Activated CD4-positive, alpha-beta T cell treated with anti-CD3 and anti-CD28 coated beads for 36 hours (primary cell): Measurements from ENCODE around the gene ZMIZ1. TPM values are rescaled to one million over a fixed set of nuclear protein-coding genes. Genes with fewer than 3 reads are reported as not detected.
A peak's percentile ranks its signal among the peaks of the same experiment; 100 is the strongest.

Experiments used
- ATAC-seq: fragments of 200-7000 bp; cut with Tn5 transposase; one replicate; pipeline ENCODE4 v1.10.0; 2021; ENCODE audit warnings: mild to moderate bottlenecking, moderate library complexity
- CTCF ChIA-PET: fragments of 350-600 bp; sonication (Branson Sonifier 250); formaldehyde crosslinking; loops from one replicate; lab custom pipeline; 2021; ENCODE audit warnings: antibody characterized with exemption; lab: Charles Lee
- POLR2A ChIA-PET: fragments of 350-600 bp; sonication (Branson Sonifier 250); formaldehyde crosslinking; loops from one replicate; lab custom pipeline; 2021; ENCODE audit warnings: antibody characterized with exemption, inconsistent platforms; lab: Charles Lee
- DNase-seq: peaks from one replicate; pipeline ENCODE4 v3.0.0-alpha.2; 2020
- H3K27ac Mint-ChIP-seq: one replicate; pipeline ENCODE4 v1.8.0; 2021; ENCODE audit warnings: mixed read lengths
- H3K27me3 Mint-ChIP-seq: one replicate; pipeline ENCODE4 v1.8.0; 2021; ENCODE audit warnings: mixed read lengths
- H3K36me3 Mint-ChIP-seq: one replicate; pipeline ENCODE4 v1.8.0; 2021; ENCODE audit warnings: low read depth, mixed read lengths
- H3K4me1 Mint-ChIP-seq: one replicate; pipeline ENCODE4 v1.8.0; 2021; ENCODE audit warnings: mixed read lengths
- H3K4me3 Mint-ChIP-seq: one replicate; pipeline ENCODE4 v1.8.0; 2021; ENCODE audit warnings: mild to moderate bottlenecking, moderate library complexity, mixed read lengths
- H3K9me3 Mint-ChIP-seq: one replicate; pipeline ENCODE4 v1.8.0; 2021; ENCODE audit warnings: low read depth, mixed read lengths
- intact Hi-C, 2 experiments: fragments of 100-400 bp; cut with DNase I in 1 of 2; cut with micrococcal nuclease in 1 of 2; formaldehyde crosslinking; loops; one replicate each; pipeline versions ENCODE4 v1.14.2 to v1.15.1; 2022 to 2024; cut with DNase I, micrococcal nuclease
- total RNA-seq, 2 experiments: library from RNA; stranded (reverse); gene quantifications; one replicate each; pipeline ENCODE4 v1.2.3, GENCODE V29; 2021

The ZMIZ1 gene
- total RNA-seq, 2 experiments from 2014 or later = 33.9 to 34.3 TPM

- intact Hi-C loops = no loop called here
- Mint-ChIP-seq H3K4me3 (no peak overlapping the region), H3K27ac (no peak overlapping the region), H3K27me3 (no peaks in the 10 kb centered on the region), H3K36me3 (no peaks in the 10 kb centered on the region), H3K9me3 (no peaks in the 10 kb centered on the region), H3K4me1 (peaks cover 2% of the 10 kb centered on the region)
- DNase-seq = no peak
- CTCF ChIA-PET = interaction anchor here (0.7 kb wide), 1 partner anchor 9 kb away, joined by 3 read pairs; no protein-coding TSS in a partner anchor
- POLR2A ChIA-PET = no interaction called here
- no peak for ATAC-seq
These were observed 60.7 kb downstream of the ZMIZ1 start for GRCh38 chr10:79129361-79129997.

- no peaks in the 10 kb centered on the region for H3K9me3 Mint-ChIP-seq
- peaks cover 2% of the 10 kb centered on the region for H3K4me1 Mint-ChIP-seq
- intact Hi-C loops = no loop called here
- no peak overlapping the region for H3K27ac Mint-ChIP-seq
- DNase-seq (no peak), ATAC-seq (no peak)
- no peak overlapping the region for H3K4me3 Mint-ChIP-seq
- H3K36me3 Mint-ChIP-seq = no peaks in the 10 kb centered on the region
- POLR2A ChIA-PET = no interaction called here
- H3K27me3 Mint-ChIP-seq = no peaks in the 10 kb centered on the region
- CTCF ChIA-PET = no interaction called here
These were observed 61.5 kb downstream of the ZMIZ1 start for GRCh38 chr10:79130255-79130654.

- H3K27me3 Mint-ChIP-seq = no peaks in the 10 kb centered on the region
- no peak for ATAC-seq
- H3K27ac Mint-ChIP-seq = no peak overlapping the region
- ChIA-PET CTCF (no interaction called here), POLR2A (no interaction called here)
- intact Hi-C loops = no loop called here
- no peak for DNase-seq
- peaks cover 5% of the 10 kb centered on the region for H3K4me1 Mint-ChIP-seq
- no peaks in the 10 kb centered on the region for H3K36me3 Mint-ChIP-seq
- H3K9me3 Mint-ChIP-seq = no peaks in the 10 kb centered on the region
- H3K4me3 Mint-ChIP-seq = no peak overlapping the region
These were observed 62.1 kb downstream of the ZMIZ1 start for GRCh38 chr10:79130846-79131245.

GRCh38 chr10:79131836-79132631 lies 63.3 kb downstream of the ZMIZ1 start:
- H3K4me1 Mint-ChIP-seq = peaks cover 15% of the 10 kb centered on the region
- no peaks in the 10 kb centered on the region for H3K36me3 Mint-ChIP-seq
- intact Hi-C loops = no loop called here
- no peak for DNase-seq
- no peaks in the 10 kb centered on the region for H3K27me3 Mint-ChIP-seq
- ATAC-seq = no peak
- H3K27ac Mint-ChIP-seq = no peak overlapping the region
- no peaks in the 10 kb centered on the region for H3K9me3 Mint-ChIP-seq
- H3K4me3 Mint-ChIP-seq = no peak overlapping the region
- ChIA-PET POLR2A (no interaction called here), CTCF (interaction anchor here (0.6 to 0.7 kb wide), 2 partner anchors 280 to 497 kb away, joined by 5 to 6 read pairs; no protein-coding TSS in a partner anchor)

GRCh38 chr10:79132681-79133381 lies 64.1 kb downstream of the ZMIZ1 start:
- ChIA-PET POLR2A (no interaction called here), CTCF (interaction anchor here (0.7 kb wide), 1 partner anchor 497 kb away, joined by 5 read pairs; no protein-coding TSS in a partner anchor)
- DNase-seq = no peak
- no peak for ATAC-seq
- H3K27me3 Mint-ChIP-seq = no peaks in the 10 kb centered on the region
- H3K27ac Mint-ChIP-seq = no peak overlapping the region
- H3K9me3 Mint-ChIP-seq = no peaks in the 10 kb centered on the region
- peaks cover 21% of the 10 kb centered on the region for H3K4me1 Mint-ChIP-seq
- intact Hi-C loops = no loop called here
- H3K36me3 Mint-ChIP-seq = no peaks in the 10 kb centered on the region
- H3K4me3 Mint-ChIP-seq = no peak overlapping the region

- Mint-ChIP-seq H3K27ac (no peak overlapping the region), H3K4me3 (no peak overlapping the region), H3K27me3 (no peaks in the 10 kb centered on the region), H3K9me3 (no peaks in the 10 kb centered on the region), H3K36me3 (no peaks in the 10 kb centered on the region), H3K4me1 (peaks cover 25% of the 10 kb centered on the region)
- intact Hi-C loops = no loop called here
- ChIA-PET POLR2A (no interaction called here), CTCF (no interaction called here)
- ATAC-seq = no peak
- DNase-seq = no peak
These were observed 64.7 kb downstream of the ZMIZ1 start for GRCh38 chr10:79133416-79133815.

- H3K36me3 Mint-ChIP-seq = no peaks in the 10 kb centered on the region
- H3K4me3 Mint-ChIP-seq = no peak overlapping the region
- H3K4me1 Mint-ChIP-seq = peaks cover 30% of the 10 kb centered on the region
- H3K27me3 Mint-ChIP-seq = no peaks in the 10 kb centered on the region
- H3K27ac Mint-ChIP-seq = peak overlapping the region; percentile 76
- ChIA-PET POLR2A (no interaction called here), CTCF (no interaction called here)
- DNase-seq (no peak), ATAC-seq (no peak)
- no peaks in the 10 kb centered on the region for H3K9me3 Mint-ChIP-seq
- intact Hi-C loops = no loop called here
These were observed 67.0 kb downstream of the ZMIZ1 start for GRCh38 chr10:79135790-79136189.

- peak overlapping the region; percentile 76 for H3K27ac Mint-ChIP-seq
- intact Hi-C loops = no loop called here
- POLR2A ChIA-PET = interaction anchor here (0.6 kb wide), 1 partner anchor 634 kb away, joined by 4 read pairs; no protein-coding TSS in a partner anchor
These were observed 67.7 kb downstream of the ZMIZ1 start for GRCh38 chr10:79136236-79137005.

GRCh38 chr10:79137300-79137756 lies 68.6 kb downstream of the ZMIZ1 start:
- POLR2A ChIA-PET = interaction anchor here (0.6 to 0.9 kb wide), 2 partner anchors 33 to 635 kb away, joined by 4 to 5 read pairs; no protein-coding TSS in a partner anchor

More at GRCh38 chr10:79136236-79137005, 67.7 kb downstream of the ZMIZ1 start:
- Mint-ChIP-seq H3K9me3 (no peaks in the 10 kb centered on the region), H3K27me3 (no peaks in the 10 kb centered on the region), H3K36me3 (no peaks in the 10 kb centered on the region), H3K4me1 (peaks cover 30% of the 10 kb centered on the region), H3K4me3 (no peak overlapping the region)
- peak; percentile 57 for ATAC-seq
- CTCF ChIA-PET = interaction anchor here (0.9 kb wide), 1 partner anchor 58 kb away, joined by 3 read pairs; no protein-coding TSS in a partner anchor
- peak; percentile 12 for DNase-seq

GRCh38 chr10:79137826-79138225 lies 69.1 kb downstream of the ZMIZ1 start:
- H3K27ac Mint-ChIP-seq = peak overlapping the region; percentile 41
- CTCF ChIA-PET = interaction anchor here (0.5 kb wide), 1 partner anchor 9 kb away, joined by 3 read pairs; no protein-coding TSS in a partner anchor
- H3K36me3 Mint-ChIP-seq = no peaks in the 10 kb centered on the region
- H3K4me1 Mint-ChIP-seq = peaks cover 30% of the 10 kb centered on the region
- intact Hi-C loops = no loop called here
- H3K4me3 Mint-ChIP-seq = peak overlapping the region; percentile 32
- no peaks in the 10 kb centered on the region for H3K27me3 Mint-ChIP-seq
- POLR2A ChIA-PET = interaction anchor here (0.9 kb wide), 1 partner anchor 33 kb away, joined by 5 read pairs; no protein-coding TSS in a partner anchor
- DNase-seq = peak; percentile 65
- H3K9me3 Mint-ChIP-seq = no peaks in the 10 kb centered on the region
- ATAC-seq = peak; percentile 52

More at GRCh38 chr10:79137300-79137756, 68.6 kb downstream of the ZMIZ1 start:
- Mint-ChIP-seq H3K4me1 (peaks cover 30% of the 10 kb centered on the region), H3K27me3 (no peaks in the 10 kb centered on the region), H3K27ac (peak overlapping the region; percentile 69), H3K9me3 (no peaks in the 10 kb centered on the region), H3K4me3 (peak overlapping the region; percentile 32), H3K36me3 (no peaks in the 10 kb centered on the region)
- peak; percentile 11 for DNase-seq
- ATAC-seq = peak; percentile 2
- intact Hi-C loops = no loop called here
- CTCF ChIA-PET = interaction anchor here (0.9 kb wide), 1 partner anchor 57 kb away, joined by 3 read pairs; no protein-coding TSS in a partner anchor
